Thyroid gland (tissue), 4 donors: Measurements from ENCODE around the gene NLRP9.

Experiments used
- CTCF ChIP-seq, 6 experiments: fragments of 200-600 bp in 3 of 6; fragments of 450-650 bp in 3 of 6; sonication (generic) in 3 of 6; IDR thresholded peaks; one replicate each; pipeline ENCODE4 v1.5.1; 2016 to 2019; ENCODE audit warnings: antibody characterized with exemption in 6 of 6, mild to moderate bottlenecking in 2 of 6, inconsistent platforms in 1 of 6, moderate library complexity in 1 of 6
- POLR2A ChIP-seq, 2 donors: fragments of 450-650 bp; IDR thresholded peaks; one replicate each; pipeline ENCODE4 v1.6.1; 2017; ENCODE audit warnings: antibody characterized with exemption in 2 of 2, mild to moderate bottlenecking in 2 of 2, moderate library complexity in 1 of 2

- TF ChIP-seq CTCF (IDR thresholded peaks at IDR 0.05) (no peak), POLR2A (IDR thresholded peaks at IDR 0.05) (no peak)
These were observed 76.4 kb downstream of the NLRP9 start for GRCh38 chr19:55661826-55662225.
